ENCODE data around the gene PLVAP.
A peak's percentile ranks its signal among the peaks of the same experiment; 100 is the strongest.

The PLVAP gene

DNA sequence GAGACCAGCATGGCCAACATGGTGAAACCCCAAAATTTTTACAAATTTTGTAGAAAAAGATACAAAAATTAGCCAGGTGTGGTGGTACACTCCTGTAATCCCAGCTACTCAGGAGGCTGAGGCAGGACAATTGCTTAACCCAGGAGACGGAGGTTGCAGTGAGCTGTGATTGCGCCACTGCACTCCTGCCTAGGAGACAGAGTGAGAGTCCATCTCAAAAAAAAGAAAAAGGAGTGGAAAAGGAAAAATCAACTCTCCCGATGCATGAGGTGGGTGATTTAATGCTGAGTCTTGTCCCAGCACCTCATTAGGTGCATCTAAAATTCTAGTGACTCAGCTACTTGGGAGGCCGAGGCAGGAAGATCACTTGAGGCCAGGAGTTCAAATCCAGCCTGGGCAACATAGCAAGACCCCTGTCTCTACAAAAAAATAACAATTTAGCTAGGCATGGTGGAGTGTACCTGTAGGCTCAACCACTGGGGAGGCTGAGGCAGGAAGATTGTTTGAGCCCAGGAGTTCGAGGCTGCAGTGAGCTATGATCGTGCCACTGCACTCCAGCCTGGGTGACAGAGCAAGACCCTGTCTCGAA is 20.0 kb downstream of the PLVAP start:
- no peak for DNase-seq

DNA sequence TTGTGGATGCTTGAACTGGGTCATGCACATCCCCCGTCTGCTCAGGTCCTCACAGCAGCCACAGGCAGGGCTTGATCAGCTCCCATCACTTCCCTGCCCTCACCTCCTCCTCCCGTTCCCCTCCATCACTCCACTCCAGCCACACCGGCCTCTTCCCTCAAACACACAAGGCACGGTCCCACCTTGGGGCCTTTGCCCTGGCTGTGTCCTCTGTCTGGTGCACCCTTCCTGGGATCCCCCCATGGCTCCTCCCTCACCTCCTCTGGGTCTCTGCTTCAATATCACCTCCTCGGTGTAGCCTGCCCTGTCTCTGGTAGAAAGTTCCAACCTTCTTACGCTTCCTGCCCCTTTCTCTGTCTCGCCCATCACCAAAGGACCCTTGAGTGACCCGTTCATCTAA is 23.8 kb downstream of the PLVAP start:
- DNase-seq, result no peak

DNA sequence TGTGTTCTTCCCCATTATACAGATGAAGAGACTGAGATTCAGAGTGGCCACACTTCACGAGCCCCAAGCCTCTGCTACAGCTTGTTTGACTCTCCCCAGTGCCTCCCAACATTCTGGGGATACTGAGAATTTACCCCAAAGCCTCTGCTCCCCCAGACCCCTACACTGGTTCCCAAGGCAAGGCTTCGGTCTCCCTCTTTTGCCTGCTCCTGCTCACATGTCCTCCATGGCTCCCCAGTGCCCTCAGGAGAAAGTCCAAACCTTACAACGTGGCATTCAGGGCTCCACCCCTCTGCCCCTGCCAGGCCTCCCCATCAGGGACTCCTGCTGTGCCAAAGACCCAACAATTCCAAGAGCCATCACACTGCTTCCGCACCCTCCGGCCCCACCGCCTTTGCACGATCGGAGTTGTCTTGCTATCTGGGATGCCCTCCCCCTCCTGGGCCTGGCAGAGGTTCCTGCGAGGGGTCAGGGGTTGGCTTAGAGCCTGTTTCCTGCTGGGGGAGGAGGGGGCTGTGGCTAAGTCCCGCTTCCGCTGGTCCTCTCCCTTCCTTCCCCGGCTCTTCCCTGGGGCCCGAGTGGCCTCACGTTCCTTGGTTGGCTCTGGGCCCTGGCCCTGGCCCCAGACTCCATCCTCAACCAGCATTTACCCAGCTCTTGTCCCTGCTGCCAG is 24.4 kb downstream of the PLVAP start:
- no peak for DNase-seq

DNA sequence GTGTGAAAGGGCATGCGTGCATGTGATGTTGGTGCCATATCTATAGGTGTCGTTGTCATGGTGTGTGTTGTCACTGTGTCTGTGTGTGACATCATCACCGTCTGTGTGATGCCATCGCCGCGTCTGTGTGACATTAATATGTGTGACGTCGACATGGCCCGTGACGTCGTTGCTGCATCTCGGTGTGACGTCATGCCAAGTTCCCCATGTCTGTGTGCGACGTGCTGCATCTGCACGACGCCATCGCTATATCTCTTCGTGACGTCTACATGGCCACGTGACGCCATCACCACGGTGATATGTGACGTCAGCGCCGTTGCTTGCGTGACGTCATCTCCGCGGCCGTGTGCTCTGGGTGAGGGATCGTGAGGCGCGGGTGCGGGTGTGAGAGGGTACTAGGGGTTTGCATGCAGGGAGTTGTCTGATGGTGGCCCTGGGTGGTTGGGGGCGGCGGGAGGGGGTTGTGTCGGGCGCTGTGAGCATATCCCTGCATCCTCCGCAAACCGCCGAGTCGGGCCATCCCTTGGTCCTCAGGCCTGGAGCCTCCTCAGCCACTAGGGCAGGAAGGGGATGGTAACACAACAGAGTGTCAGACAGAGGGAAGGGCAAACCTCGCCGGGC is 25.2 kb downstream of the PLVAP start:
- no peak for DNase-seq

DNA sequence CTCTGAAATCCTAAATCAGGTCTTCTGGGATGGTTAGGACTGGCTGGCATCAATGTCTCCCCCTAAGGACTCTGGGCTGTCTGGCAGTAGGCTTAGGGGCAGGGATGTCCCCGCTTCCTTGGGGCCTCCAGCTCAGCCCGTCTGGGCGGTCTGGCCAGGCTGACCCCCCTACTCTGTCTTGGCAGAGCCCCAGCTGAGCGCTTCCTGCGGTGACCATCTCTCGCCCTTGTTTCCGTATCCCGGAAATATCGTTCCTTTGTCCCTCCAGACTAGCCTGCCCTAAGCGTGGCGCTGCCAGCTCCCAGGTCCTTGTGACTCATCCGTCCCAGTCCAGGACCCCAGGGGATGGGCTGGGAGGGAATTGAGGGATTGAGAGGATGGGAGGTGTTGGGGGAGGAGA is 28.4 kb downstream of the PLVAP start:
- DNase-seq, result peak; percentile 80

DNA sequence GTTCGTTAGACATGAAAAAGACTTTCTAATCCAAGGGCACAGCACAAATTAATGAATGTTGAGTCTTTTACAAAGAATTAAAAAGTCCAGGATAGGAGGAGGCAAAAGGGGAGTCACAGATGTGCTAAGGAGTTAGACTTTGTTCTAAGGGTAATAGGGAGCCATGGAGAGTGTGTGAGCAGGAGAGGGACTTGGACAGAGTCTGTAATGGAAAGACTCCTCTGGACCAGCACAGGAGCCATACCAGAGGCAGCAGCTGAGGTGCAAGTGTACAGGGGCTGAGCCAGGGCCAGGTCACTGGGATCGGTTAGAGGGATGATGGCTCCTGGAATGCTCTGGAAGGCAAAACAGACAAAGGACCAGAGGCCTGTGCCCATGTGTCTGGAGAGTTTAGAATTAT is 29.3 kb downstream of the PLVAP start:
- no peak for DNase-seq

DNA sequence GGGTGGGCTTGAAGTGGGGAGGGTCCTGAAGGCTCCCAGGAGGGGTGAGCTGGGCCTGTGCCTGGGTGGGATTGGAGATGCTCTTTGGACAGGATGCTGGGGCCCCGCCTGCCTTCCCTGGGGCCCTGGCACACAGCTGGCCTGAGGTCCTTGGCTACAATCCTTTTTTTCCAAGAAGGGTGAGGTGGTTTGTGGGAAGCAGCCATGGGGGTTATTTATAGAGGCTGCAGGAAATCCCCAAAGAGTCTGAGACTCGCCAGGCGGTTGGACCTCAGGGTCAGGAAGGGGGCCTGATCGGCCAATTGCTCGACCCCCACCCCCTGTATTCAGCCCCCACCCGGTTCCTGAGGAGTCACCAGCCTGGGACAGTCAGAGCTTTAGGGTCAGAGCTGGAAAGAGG is 29.8 kb downstream of the PLVAP start:
- no peak for DNase-seq

DNA sequence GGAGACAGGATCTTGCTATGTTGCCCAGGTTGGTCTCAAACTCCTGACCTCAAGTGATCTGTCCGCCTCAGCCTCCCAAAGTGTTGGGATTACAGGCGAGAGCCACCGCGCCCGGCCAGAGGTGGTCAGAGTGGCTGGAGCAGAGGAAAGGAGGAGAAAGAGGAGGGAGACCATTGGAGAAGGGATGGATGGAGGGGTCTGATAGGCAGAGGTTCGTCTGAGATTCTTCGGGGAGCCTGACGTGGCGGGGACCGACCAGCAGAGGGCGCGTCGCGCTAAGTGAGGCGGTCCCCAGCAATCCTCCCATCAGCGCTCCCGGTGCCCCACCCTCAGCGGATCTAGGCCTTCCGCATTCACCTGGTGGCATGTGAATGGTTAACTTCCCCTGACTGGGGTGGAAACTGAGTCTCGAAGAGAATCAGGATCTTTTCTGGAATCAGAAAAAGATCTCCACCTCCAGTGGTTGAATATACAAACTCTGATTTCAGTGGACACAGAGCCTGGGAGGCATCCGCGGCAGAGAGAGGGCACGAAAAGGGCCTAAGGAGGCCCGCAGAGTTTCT is 31.0 kb downstream of the PLVAP start:
- peak; percentile 64 for DNase-seq

DNA sequence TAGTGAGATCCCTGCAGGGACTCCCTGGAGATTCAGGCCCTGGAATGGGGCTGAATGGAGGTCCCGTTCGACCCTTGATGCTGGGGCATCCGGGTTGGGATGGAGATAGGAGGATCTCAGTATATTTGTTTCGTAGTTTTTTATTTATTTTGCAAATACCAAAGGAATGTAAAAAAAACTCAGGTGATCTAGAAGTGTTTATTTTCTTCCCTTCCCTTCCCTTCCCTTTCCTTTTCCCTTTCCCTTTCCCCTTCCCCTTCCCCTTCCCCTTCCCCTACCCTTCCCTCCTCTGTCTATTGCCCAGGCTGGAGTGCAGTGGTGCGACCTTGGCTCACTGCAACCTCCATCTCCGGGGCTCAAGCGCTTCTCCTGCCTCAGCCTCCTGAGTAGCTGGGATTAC is 35.3 kb downstream of the PLVAP start:
- DNase-seq, result no peak

DNA sequence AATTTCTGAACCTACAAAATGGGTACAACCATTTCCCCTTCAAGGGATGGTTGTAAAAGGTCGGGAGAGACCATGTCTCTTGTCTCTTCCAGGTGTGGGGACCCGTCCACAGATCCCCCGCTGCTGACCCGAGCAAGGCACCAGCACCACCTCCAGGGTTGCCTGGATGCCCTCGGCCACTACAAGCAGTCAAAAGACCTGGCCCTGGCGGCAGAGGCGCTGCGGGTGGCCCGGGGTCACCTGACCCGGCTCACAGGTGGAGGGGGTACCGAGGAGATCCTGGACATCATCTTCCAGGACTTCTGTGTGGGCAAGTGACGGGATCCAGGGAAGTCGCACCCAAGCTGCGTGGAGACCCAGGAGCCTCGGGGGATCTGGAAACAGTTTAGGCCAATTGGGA is 35.8 kb downstream of the PLVAP start:
- DNase-seq, result no peak

DNA sequence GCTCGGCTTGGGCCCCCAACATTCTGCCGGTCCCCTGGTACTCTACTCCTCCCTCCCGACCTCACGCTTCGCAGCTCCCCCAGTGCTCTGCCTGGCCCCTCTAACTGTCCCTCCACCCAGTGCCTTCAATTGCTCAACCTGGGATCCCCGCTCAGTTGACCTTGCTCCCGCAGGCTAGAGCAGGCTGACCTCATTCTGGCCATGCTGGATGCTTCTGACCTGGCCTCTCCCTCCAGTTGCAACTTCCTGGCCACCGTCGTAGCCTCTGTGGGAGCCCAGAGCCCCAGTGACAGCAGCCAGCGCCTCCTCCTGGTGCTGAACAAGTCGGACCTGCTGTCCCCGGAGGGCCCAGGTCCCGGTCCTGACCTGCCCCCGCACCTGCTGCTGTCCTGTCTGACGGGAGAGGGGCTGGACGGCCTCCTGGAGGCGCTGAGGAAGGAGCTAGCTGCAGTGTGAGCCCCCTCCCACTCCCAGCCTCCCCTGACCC is 36.2 kb downstream of the PLVAP start:
- DNase-seq, result no peak

DNA sequence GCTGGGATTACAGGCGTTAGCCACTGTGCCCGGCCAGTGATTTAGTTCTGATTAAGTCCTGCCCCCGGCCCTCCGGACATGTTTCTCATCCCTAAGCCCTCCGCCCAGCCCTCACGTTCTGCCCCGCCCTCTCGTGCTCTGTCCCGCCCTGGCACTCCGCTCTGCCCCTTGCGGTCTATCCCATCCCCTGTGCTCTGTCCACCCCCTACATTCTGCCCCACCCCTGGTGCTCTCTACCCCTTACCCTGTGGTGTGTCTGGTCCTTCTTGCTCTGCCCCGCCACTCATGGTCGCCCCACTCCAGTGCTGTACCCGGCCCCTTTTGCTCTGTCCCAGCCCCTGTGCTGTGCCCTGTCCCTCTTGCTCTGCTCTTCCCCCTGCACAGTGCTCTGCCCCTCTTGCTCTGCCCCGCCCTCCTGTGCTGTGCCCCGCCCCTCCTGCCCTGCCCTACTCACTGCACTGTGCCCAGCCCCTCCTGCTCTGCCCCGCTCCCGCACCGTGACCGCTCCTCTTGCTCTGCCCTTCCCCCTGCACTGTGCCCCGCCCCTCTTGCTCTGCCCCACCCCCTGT is 36.8 kb downstream of the PLVAP start:
- DNase-seq, result no peak

DNA sequence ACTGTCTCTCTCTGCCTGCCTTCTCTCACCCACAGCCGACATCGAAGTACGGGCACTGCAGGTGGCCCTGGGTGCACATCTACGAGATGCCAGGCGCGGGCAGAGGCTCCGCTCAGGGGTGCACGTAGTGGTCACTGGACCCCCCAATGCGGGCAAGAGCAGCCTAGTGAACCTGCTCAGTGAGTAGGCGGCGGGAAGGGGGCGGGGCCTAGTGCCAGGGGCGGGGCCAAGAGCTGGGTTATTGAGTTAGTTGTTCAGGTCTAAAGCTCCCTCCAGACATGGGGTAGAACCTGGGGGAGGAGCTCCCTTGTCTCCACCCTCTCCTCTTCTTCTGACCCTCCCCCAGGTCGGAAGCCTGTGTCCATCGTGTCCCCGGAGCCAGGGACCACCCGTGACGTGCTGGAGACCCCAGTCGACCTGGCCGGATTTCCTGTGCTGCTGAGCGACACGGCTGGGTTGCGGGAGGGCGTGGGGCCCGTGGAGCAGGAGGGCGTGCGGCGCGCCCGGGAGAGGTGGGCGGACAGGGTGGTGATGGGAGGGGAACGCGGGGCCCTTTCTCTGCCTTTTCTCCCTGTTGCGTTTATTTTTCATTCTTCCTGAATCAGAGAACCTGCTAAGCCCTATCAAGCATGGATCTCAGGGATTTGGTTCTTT is 37.9 kb downstream of the PLVAP start:
- DNase-seq, result no peak

DNA sequence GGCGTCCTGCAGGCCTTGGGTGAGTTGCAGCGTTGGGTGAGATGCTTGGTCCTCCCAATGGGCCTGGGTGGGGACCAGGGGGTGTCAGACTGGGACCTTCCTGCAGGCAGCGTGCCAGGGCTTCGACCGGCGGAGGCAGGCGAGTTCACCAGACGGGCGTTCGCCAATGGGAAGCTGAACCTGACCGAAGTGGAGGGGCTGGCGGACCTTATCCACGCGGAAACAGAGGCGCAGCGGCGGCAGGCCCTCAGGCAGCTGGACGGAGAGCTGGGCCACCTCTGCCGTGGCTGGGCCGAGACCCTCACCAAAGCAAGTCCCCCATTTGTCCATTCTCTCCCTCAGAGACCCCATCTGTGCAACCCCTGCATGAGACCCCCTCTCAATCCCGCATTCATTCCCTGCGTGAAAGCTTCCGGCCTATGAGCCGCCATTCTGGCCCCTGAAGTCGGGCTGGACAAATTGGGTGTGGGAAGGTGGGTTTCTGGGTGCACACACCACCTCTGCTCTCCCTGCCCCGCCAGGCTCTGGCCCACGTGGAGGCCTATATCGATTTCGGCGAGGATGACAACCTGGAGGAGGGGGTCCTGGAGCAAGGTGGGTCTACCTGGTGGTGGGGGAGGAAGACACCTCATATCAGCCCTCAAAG is 38.6 kb downstream of the PLVAP start:
- DNase-seq, result no peak

DNA sequence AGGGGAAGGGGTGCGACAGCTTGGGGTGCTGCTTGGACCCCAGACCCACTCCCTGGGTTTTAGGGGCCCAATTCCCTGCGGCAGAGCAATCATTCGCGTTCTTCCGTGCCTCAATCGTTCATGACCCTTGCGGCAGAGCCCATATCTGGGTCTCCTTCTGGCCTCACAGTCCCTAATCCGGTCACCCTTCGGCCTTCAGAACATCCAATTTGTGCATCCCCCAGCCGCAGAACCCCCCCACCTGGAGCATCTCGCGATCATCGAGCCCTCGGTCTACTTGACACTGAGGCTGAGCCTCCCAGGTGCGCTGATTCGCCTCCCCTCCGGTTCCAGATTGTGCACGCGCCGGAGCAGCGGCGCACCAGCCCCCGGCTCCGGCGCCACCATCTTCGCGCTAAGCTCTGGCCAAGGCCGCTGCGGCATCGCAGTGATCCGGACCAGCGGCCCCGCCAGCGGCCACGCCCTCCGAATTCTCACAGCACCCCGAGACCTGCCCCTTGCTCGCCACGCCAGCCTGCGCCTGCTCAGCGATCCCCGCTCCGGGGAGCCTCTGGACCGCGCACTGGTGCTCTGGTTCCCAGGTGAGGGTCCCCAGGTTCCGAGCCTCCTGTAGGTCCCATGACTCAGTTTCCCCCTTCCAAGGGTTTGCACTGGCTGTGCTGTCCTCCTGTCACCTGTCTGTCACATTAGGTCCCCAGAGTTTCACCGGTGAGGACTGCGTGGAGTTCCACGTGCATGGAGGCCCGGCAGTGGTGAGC is 39.3 kb downstream of the PLVAP start:
- DNase-seq, result no peak

DNA sequence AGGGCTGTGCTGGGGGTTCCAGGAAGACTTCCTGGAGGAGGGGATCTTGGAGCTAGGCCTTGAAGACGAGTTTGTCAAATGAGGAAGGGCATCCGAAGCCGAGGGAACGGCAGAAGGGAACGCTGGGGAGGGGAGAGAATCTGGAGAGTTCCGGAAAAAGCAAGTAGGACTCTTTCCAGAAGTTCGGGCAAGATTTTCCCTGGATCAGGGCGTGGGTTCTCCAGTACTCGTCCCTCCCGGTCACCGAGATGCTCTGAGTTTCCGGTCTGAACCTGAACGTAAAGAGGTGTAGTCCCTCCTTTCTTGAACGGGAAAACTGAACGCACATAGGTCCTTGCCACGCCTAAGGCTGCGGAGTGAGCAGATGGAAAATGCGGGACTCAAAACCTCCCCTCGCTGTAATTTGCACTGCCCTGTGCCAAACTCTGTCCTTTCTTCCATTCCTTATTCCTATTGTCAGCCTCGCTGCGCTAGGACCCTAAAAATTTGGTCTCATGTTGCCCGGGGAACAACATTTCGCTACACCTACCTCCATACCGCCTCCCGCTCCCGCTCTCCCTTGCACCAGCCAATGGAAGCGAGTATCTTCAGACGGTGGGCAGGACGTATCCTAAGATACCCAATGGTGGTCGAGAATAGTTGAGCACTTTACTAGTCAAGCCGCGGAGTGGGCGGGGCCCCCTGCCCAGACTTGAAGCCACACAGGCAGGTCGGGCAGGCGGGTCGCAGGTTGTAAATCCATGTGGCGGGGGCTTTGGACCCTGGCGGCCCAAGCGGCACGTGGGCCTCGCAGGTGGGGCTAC is 40.1 kb downstream of the PLVAP start, which contains the start of gene GTPBP3:
TSS of gene GTPBP3 (plus strand) at position 682 of the 803 bp plus-strand sequence. CDS start at position 741, 59 bp downstream.
- DNase-seq, result peak; percentile 99

DNA sequence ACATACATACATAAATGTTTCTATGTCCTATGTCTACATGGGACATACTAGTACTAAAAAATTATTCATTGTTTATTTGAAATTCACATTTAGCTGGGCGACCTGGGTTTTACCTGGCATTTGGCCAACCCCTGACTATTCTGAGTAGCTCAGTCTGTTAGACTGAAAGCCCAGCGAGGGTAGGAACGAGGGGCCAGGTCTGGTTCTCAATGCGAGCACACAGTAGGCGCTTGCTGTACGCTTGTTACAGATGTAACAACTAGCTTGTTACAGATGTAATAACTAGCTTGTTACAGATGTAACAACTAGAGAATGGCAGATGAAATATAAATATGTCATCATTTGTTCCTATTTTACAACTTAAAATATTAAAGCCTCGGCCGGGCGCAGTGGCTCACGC is 41.6 kb downstream of the PLVAP start:
- no peak for DNase-seq

DNA sequence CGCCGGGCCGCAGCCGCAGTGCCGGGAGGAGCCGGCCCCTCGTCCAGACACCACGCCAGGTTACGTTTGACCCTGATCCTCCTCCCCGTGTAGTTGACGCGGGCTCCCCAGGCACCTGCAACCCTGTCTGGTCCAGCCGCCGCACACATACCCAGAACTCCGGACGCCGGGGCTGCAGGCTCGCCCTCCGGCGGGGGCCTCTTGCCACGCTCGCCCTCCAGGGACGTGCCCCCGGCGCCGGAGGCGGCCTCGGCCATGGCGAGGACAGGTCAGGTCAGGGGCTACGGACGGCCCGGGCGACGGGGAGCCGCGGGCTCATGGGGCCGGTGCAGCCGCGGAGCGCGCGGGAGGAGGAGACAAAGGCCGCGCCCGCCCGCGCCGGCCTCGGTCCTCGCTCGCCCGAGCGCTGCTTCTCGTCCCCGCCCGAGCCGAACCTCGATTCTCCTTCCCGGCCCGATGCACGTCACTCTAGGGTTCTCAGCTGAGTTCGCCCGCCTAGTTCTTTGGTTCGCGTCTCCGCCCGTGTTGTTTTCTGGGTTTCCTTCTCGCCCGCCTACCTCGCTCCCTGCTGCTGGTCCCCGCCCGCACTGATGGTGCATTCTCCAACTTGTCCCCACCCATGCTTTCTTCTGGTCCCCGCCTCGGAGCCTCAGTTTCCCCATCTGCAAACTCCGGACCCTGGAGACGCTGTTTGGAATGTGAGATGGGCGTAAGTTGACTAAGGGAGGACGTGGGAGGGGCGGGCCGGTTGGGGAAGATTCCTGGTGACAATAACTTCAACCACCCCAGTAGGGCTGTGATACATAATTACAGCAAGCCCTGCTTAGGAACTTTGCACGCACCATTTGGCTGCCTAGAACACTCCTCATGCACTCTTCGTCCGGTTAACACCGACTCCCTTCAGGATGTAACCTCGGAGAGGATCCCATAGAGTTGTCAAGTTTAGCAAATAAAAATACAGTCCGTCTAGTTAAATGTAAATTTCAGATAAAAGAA is 42.4 kb downstream of the PLVAP start, which contains the start of gene ANO8:
TSS of gene ANO8 (minus strand) at position 442 of the 996 bp plus-strand sequence. CDS start at position 257, 185 bp downstream.
- peak; percentile 99 for DNase-seq

Measured in fibroblast of skin of scalp (primary cell).